SKM-1 (cell line): Measurements from ENCODE around the gene KSR1.
"Not testable (repeated sequence)": the region's sequence is repeated elsewhere in the genome, so short reads cannot be mapped to it uniquely, and the experiment has no call there.

Experiments
- DNase-seq: peaks from one replicate; lab custom pipeline; 2025; ENCODE audit not compliant: unreplicated experiment; lab: John Stamatoyannopoulos, UW

KSR1 gene

DNA sequence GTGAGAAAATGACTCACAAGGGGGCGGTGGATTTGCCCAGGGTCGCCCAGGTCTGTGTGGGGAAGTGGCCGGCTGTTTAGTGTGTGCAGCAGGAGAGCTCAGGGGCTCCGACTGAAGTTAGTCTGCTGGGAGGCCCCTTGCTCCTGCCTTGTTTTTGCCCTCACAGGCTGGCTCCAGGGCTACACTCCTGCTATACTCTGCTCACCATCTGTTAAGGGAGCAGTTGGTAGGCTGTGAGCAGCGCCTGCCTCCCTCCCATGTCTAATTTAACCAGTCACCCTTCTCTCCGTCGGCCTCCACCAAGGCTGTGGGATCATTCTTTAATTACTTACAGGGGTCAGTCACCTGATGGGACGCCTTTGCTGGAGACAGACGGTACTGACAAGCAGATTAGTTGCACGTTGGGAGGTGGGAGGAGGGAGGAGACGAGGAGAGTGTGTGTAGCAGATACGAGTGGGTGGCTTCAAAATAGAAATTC, 35.5 kb downstream of the KSR1 start:
- no peak for DNase-seq

DNA sequence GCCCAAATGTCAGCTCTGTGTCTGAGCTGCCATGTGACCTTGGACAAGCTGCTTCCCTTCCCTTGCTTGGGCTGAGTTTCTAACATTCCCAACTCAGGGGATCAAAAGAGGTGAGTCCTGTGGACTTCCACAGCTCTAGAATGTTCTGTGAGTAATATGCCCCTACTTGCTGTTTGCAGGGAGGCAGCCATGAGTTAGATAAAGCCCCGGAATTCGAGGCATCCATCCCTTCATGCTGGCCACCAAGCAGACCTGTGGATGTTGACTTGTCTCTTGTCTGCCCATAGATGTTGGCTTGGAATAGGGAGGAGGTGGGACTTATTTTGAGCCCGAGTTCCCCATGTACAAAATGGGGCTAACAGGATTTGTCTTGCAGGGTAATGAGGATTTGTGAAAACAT, 36.2 kb downstream of the KSR1 start:
- DNase-seq = no peak

DNA sequence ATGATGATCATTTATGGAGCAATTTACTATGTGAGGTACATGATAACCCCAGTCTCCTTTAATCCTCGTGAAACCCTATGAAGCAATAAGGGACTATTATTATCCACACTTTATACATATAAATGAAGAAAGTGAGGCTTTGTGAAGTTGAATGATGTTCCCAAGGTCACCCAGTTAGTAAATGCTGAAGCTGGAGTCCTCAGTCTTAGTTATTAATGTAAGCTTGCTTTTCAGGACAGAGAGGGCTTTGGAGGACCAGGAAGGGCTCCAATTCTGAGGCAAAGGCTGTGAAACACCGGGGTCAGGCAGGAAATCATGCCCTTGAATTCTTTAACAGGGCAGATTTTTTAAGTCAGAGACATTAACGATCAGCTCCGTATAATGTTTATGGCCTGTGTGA, 36.8 kb downstream of the KSR1 start:
- DNase-seq = no peak

DNA sequence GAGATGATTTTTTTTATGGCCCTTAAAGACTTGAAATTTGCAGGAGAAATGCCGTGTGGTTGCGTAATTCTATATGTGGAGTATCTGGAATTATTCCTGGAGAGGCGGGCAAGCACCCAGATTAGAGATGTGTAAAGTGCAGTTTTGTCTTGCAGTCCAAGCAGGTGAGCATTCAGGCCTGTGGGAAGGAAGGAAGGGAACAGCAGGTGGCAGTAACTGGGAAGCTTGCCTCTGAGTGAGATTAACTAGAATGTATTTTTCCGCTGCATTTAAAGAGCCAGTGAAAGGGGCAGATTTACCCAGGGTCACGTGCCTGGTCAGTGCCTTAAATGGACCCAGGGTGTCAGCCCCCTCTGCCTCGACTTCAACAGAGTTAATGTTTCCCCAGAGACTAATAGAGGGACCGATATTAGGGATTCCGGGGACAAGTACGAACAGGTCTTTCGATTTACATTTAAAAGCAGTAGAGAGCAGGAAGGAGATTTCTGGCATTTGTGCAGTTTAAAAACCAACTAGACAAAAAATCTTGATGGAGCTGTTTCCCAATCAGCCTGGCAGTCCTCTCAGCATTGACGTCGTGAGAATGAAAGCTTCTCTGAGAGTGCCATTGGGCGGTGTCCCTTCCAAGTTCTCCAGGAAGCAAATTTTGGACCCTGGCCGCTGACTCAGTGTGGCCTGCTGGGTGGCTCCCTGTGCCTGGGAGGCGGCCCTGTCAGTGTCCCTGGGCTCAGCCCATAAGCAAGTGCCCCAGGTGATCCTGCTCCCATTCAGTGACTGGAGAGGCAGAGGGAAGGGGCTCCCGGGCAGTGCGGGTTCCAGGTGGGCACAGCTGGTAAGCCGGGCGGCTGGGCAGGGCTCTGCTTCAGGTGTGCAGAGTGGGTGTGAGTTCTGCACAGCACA, 38.2 kb downstream of the KSR1 start:
- DNase-seq = no peak

DNA sequence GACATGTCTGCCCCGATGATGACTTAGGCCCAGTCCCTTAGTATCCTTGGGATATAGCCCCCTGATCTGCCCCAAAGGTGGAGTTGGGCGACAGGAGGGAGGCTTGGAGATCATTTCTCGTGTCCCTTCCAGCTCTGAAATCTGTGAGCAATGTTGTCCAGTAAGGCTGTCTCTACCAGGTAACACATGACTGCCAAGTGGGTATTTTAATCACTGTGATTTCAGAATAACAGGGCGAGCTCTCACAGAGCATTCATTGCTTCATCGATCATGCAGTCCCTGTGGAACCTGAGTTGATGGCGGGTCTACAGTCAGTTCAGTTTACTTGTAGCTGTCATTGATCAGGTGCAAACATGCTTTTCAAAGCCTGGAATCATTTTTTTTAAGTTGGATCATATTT, 39.2 kb downstream of the KSR1 start:
- DNase-seq = no peak

DNA sequence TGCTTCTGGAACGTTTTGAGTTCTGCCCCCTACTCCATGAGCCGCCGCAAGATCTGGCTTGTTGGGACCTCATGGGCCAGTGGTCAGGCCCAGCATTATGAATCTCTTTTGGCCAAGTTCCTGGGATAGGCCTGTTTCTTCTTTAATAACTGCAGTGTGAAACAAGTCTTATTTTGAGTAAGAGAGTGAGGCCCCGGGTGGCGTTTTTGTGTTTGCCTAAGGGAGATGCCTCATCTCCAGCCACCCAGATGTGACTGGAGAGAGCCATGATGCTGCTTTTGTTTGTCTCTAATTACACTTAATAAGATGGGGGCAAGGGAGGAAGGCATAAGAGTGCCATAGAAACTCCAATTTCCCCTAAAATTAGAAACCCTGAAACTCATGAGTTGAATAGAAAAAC, 39.8 kb downstream of the KSR1 start:
- DNase-seq = no peak

DNA sequence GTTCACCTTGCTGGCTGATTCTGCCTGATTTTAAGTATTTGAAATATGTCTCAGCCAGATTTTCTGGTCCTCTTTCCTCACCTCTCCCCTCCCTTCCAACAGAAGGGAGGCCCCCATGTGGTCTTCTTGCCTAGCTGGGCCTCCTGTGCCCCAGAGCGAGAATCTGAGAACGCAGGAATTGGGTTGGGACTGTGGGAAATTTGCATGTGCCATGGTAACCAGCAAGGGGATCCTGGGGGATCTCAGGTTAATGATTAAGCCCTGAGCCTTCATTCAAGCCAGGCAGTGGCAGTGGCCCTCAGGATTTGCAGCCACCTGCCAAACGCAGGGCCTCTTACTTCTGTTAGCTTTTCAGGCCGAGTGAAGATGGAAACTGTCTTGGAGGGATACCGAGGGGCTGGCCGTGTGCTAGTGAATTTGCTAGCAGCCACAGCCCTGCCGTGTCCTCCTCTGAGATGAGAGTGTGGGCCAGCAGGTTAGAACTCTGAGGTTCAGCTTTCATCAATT, 40.2 kb downstream of the KSR1 start:
- DNase-seq = no peak

DNA sequence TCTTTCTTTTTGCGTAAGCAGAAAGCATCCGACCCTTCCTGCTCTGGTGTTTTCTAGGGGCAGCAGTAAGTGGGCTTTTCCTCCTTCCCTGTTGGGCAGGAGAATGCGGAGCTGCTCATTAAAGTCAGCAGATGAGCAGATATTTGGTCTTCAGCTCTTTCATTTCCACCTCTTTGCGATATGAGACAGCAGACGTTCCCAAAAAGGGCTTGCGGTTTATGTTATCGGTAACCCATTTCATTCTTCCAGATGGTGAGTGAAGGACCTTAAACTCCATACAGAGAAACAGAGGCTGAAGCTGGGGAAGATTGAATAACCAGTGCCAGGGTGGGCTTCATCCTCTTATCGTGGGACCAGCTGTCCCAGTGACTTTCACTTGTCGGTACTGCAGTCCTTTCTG, 40.7 kb downstream of the KSR1 start:
- no peak for DNase-seq

DNA sequence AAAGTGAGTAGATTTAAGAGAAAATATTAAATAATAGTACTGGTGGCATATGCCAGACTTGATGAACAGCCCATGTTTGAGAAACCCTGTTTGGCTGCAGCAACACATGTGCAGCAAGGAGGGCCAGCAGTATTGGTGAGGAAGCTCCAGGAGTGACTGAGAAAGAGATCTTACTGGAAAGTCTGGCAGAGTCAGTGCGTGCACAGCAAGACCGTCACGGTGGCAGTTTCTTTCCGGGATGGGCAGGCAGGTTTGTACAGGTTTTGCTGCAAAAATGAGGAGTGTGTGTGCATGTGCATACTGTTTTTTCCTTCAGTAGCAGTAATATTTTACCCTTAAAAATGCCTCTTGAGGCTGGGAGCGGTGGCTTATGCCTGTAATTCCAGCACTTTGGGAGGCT, 41.4 kb downstream of the KSR1 start:
- DNase-seq = no peak

DNA sequence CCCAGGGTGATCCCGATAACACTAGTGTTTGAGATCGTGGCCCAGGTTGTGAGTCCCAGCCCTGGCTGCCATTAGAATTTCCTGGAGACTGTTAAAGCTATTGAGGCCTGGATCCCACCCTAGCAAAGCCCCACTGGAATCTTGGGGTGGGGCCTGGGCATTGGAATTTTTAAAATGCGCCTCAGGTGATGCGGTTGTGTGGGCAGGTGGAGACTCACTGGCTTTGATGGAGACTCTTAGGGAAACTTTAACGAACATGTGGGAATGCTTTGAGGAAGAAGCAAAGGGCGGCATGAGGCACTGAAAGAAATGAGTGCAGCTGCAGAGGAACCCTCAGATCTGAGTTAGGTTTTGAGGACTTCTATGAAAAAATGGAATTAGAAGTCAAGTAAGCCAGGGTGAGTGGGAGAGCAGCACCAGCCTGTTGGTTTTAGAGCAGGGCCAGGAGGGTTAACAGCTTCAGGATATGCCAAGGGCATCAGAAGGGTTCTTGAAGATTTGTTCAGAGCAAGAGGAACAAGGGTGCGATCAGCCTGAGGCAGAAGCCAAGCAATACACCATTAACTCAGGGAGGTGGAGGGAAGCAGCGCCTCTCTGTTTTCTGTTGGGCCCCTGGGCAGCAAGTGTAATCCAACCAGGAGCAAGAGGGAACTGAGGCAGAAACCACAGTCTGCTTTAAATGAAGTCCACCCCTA, 42.5 kb downstream of the KSR1 start:
- DNase-seq = no peak

DNA sequence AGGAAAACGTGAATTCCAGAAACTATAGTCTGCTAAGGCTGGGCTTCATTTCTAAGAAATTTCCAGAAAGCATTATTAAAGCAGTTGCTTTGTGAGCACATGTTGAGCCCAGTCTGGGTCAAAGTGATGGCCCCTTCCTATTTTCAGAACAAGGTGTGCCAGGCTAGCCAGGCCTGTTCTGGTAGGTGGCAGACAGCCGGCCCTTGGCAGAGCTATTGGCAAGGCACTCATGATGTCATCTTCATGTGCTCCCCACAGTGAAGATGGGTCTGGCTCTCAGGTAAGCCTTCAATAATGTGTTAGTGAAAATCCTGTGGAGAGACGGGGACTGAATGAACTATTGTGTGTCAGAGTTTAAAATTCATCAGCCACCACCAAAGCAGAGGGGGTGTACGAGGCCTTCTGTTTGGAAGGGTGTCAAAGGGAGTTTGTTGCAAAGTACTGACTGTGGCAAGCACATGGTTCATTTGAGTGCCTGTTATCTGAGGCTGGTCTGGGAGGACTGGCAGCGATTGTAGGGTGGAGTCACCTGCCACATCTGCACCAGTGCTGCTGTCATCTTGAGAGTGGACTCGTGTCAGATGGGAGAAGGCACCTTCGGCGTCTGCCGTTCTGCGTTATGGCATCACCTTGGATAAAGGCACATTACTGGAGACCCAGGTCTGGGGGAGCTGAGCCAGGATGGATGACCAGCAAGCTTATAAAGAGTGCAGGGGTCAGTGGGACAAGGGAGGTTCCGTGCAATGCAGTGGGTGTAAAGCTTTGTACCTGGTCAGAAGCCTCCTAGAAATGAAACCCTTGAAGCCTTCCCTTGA, 43.4 kb downstream of the KSR1 start:
- DNase-seq = no peak

DNA sequence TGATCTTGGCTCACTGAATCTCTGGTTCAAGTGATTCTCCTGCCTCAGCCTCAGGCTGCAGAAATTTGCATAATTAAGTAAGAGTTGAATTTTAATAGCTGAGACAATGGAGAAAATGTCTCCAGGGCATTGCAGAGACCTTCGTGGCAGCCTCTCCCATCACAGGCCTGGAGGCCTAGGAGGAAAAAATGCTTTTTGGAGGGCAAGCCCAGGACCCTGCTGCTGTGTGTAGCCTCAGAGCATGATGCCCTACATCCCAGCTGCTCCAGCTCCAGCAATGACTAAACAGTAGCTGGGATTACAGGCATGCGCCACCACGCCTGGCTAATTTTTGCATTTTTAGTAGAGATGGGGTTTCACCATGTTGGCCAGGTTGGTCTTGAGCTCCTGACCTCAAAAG, 45.1 kb downstream of the KSR1 start:
- not testable (repeated sequence) for DNase-seq

DNA sequence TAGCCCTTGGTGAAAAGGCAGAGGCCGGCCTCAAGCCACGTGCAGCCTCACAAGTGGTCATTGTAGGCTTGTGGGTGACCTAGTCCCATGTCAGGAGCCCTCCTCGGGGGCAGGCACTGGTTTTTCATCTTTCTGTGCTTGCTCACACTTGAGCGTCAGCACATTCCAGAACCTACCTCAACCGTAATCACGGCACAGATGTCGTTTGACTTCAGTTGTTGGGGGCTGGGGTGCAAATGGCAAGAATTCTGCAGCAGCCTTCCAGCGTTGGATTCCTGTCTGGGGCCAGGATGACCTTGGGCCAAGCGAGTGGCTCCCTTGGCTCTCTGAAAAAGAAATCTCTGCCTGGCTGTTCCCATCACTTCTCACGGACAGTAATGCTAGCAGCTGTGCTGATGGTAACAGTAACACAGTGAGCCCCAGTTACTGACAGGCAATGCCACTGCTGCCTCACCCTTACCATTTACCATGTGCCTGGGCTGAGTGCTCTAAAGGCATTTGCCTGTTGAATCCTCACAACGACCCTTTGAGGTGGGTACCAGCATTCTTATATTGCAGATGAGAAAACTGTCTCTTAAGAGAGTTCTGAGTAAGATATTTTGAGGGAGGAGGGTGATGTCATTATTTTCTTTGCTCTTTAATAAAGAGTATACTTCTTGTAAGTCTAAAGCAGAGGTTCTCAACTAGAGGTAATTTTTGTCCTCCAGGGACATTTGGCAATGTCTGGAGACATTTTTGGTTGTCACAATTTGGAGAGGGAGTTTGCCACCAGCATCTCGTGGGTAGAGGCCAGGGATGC, 46.5 kb downstream of the KSR1 start:
- DNase-seq = no peak

DNA sequence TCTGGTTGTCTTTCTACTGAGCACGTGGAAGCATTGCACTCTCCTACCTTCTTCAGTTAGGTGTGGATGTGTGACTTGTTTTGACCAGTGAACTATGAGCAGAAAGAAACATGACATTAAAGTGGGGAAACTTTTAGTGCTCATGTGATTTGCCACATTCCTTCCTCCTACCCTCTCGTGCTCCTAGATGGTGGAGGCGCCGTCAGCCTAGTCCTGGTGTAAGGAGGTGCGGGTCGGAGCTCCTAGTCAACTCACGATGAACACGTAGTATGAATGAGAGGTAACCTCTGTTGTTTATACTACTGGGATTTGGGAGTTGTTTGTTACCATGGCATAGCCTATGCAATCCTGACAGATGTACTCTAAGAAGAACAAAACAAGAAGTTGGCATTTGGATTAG, 47.4 kb downstream of the KSR1 start:
- DNase-seq = no peak

DNA sequence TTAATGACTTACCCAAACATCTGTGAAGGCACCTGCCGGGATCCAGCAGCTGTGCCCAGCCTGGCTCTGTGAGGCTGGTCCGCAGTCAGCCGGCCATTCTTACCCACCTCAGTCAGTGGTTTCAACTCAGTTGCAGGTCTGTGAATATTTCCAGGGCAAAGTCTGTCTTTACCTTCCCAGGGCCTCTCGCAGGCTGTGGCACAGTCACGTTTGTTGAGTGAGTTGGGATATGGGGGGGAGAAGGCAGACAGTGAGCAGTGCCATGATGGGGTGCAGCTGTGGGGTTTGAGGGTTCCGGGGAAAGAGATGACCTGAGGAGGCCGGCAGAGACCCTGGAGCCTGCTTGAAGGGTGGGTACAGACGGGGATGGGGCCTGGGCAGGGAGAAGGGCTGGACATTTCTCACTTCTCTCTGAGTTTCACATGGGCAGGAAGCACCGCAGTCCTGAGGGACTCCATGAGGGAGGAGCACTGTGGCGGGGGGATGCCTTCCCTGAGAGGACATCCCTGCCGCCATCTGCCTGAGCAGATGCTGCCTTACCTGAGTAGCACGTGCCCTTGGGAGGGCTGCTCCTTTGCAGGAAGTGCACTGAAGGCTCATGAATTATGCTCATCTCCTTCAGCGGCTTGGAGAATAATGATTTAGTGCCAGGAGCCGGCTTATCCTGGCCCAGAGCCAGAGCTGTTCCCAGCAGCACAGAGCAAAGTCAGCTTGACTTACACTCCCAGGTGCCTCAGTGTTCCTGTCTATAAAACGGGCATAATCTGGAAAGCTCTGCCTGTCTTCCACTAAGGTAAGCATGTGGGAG, 48.1 kb downstream of the KSR1 start:
- DNase-seq = no peak

DNA sequence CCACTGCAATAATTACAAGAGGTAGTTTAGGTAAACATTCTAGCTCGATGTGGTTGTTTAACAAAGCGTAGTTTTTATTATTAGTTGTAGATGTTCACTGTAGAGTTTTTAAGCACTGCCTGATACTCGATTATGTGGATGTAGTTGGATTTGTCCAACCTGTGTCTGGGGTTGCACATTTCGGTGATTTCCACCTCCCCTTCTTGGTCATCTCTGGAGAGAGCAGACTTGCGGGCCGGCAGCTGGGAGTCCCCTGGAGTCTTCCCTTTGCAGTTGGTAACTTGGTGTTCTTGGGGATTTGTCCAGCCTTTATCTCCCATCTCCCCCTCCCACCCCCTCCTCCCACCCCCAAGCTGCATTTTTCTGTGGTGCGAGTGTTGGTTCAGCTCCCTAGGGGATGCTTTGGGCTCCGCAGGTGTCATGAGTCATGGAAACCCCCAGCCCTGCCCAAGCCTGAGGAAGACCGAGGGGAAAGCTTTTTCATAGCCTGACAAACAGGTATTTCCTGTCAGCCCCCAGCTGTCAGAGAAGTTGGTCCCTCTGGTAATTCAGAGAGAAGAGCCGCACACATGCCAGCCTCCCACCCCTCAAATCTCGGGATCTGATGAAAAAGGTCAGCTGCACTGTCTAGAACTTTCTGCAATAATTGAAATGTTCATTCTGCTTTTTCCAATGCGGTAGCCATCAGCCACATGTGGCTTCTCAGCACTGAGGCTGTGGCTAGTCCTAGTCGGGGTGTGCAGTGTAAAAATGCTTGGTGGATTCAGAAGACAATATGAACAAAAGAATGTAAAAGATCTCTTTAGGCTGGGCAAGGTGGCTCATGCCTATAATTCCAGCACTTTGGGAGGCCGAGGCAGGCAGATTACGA, 50.3 kb downstream of the KSR1 start:
- no peak for DNase-seq

DNA sequence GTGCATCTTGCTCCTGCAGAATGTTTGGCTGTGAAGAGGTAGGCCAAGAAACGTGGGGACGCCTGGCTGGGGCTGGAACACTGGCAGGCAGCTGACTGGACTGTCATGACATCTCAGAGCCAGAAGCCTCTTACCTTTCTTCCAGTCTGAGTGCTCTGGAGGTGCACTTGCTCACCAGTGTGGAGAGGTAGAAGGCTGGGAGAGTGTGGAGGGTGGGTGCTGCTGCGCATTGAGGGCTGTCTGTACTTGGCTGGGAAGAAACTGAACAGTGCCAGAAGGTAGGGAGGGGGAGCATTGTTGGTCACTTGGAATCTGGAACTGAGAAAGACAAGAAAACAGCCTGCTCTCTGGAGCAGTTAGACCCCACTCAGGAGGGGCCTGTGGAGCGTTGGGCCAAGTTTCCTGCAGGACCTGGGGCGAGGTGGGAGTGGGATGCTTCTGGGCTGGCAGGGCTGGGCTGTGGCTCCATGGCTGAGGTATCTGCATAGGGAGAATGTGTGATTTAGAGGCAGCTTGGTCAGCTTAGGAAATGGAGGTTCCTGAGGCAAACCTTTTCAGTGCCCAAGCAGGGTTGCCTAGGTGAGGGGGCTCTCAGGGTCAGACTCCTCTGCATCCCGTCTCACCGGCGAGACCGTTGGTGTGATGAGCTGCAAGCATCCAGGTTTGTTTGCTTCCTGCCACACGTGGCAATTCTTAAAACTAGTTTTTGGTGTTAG, 55.1 kb downstream of the KSR1 start:
- no peak for DNase-seq

DNA sequence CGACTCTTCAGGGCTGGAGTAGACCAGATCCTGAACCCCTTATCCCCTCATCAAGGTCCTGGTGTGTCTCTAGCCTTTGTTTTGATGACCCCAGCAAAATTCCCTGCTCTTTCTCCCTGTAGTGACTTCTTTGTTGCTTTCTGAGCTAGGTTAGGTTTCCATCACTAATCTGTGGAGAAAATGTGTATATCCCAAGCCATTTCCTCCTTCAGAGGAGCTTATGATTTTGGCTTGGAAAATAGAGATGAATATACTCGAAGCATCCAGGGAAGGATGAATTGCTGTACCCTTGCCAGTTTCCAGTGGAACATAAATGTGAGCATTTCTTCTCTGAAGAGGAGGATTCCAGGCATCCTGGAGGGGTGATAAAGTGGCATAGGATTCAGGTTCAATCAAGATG, 55.8 kb downstream of the KSR1 start:
- DNase-seq = no peak
